Hepatocyte (in vitro differentiated cells): ENCODE data around the gene ADORA2A. TPM values are rescaled to one million over a fixed set of nuclear protein-coding genes. Genes with fewer than 3 reads are reported as not detected.

Experiments used
- DNase-seq: peaks from one replicate; pipeline ENCODE4 v3.0.0-alpha.2; 2016; ENCODE audit warnings: low spot score
- H2AFZ ChIP-seq: fragments of 200-600 bp; sonication (generic); 2 replicates; pipeline ENCODE4 v1.6.0; 2016; ENCODE audit warnings: antibody characterized with exemption, mild to moderate bottlenecking
- H3K27ac ChIP-seq: fragments of 200-600 bp; sonication (generic); 2 replicates; pipeline ENCODE4 v1.5.1; 2016; ENCODE audit warnings: mild to moderate bottlenecking
- H3K27me3 ChIP-seq: fragments of 200-600 bp; sonication (generic); 2 replicates; pipeline ENCODE4 v1.6.1; 2016
- H3K36me3 ChIP-seq: fragments of 200-600 bp; sonication (generic); replicated peaks from 2 replicates; pipeline ENCODE4 v1.5.1; 2016; ENCODE audit warnings: low read depth; ENCODE audit not compliant: insufficient read depth
- H3K4me1 ChIP-seq: fragments of 200-600 bp; sonication (generic); 2 replicates; pipeline ENCODE4 v1.5.1; 2016; ENCODE audit warnings: mild to moderate bottlenecking, moderate library complexity; ENCODE audit not compliant: insufficient read depth
- H3K4me2 ChIP-seq: fragments of 200-600 bp; sonication (generic); 2 replicates; pipeline ENCODE4 v1.6.0; 2016
- H3K4me3 ChIP-seq: fragments of 200-600 bp; sonication (generic); 2 replicates; pipeline ENCODE4 v1.5.1; 2016; ENCODE audit warnings: mild to moderate bottlenecking
- H3K79me2 ChIP-seq: fragments of 200-600 bp; sonication (generic); 2 replicates; pipeline ENCODE4 v1.6.0; 2017; ENCODE audit warnings: mild to moderate bottlenecking
- H3K9me2 ChIP-seq: fragments of 200-600 bp; sonication (generic); replicated peaks from 2 replicates; pipeline ENCODE4 v1.6.0; 2017; ENCODE audit warnings: mild to moderate bottlenecking; ENCODE audit not compliant: insufficient read depth
- H3K9me3 ChIP-seq: fragments of 200-600 bp; sonication (generic); 2 replicates; pipeline ENCODE4 v1.5.1; 2016; ENCODE audit warnings: low read depth, mild to moderate bottlenecking
- H4K20me1 ChIP-seq: fragments of 200-600 bp; sonication (generic); 2 replicates; pipeline ENCODE4 v1.6.0; 2016; ENCODE audit warnings: mild to moderate bottlenecking; ENCODE audit not compliant: insufficient read depth, poor library complexity, severe bottlenecking
- EZH2 ChIP-seq: fragments of 200-600 bp; sonication (generic); IDR thresholded peaks from 2 replicates; pipeline ENCODE4 v1.6.1; 2016; ENCODE audit warnings: antibody characterized with exemption, mild to moderate bottlenecking, borderline replicate concordance
- EZH2phosphoT487 ChIP-seq: fragments of 200-600 bp; sonication (generic); IDR thresholded peaks from one replicate; pipeline ENCODE4 v1.6.1; 2018; ENCODE audit warnings: antibody characterized with exemption, mild to moderate bottlenecking, low read depth, moderate library complexity; ENCODE audit not compliant: unreplicated experiment, severe bottlenecking
- WGBS: methylation state at CpG from one replicate; pipeline ENCODE4 v1.1.6; 2016; ENCODE audit warnings: low lambda C conversion rate; ENCODE audit errors: missing lambda C conversion rate; 5-methylcytosine and 5-hydroxymethylcytosine counted together
- polyA plus RNA-seq: library from polyadenylated mRNA; unstranded; fragments of >200 nt; fragmentation: Nextera tagmentation; extraction: Ambion mirVana; gene quantifications from 2 replicates; pipeline ENCODE4 v1.2.1, GENCODE V29; 2016
- total RNA-seq: library from RNA; depleted of rRNA; stranded (reverse); fragments of >200 nt; gene quantifications from 2 replicates; pipeline ENCODE4 v1.2.3, GENCODE V29; 2014
- TF ChIP-seq, protein P1 (sequence below): fragments of 200-600 bp; sonication (generic); IDR thresholded peaks from 2 replicates; pipeline ENCODE4 v1.5.1; 2016; ENCODE audit warnings: antibody characterized with exemption, mild to moderate bottlenecking; ENCODE audit not compliant: poor library complexity

ADORA2A gene
- total and polyA plus RNA-seq, 2 experiments from 2014 or later: 1.2 to 3.3 TPM

DNA sequence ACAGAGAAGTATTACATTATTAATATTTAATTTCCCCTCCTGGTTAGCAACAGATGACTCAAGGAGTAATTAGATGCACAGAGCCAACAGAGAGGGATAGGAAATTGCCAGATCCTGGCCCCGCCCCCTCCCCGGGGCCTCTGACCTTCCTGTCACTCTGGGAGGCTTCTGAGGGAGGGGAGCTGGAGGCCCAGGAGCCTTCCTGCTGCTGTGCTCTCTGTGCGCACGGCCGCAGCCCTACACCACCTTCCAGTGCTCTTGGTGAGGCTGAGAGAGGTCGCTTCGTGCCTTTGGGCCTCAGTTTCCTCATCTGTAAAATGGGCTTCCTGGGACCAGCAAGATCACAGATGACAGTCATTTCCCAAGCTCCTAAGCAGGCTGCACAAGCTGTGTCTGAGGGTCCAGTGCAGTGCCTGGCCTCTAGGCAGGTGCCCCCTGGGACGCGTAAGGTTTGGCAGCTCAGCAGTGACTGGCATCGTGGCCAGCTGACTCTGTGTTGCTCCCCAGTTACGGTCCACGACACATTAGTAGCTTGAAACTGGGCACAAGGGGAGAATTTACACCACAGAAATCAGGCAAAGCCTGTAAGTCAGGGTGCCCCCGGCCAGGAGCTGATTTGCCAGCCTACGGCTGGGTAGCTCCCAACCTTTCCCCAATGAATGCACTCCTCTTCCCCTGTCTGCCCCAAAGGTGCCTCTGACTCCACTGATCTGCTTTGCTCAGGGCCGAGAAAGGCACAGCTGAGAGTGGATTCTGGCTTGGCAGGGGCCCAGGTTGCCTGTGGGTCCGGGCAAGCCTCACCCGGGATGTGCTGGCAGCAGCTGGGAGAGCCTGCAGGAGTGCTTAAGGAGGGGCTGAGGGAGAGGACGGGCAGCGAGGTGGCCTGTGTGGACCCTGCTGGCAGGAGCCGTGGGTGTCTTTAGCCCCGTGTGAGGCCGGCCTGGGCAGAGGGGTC lies 2.3 kb downstream of the ADORA2A start:
- DNase-seq: no peak
- Histone ChIP-seq H3K9me2 (no peaks in the 10 kb centered on the region), H4K20me1 (no peaks in the 10 kb centered on the region), H3K27ac (no peak overlapping the region), H3K27me3 (peaks cover 17% of the 10 kb centered on the region), H3K36me3 (no peaks in the 10 kb centered on the region), H3K4me2 (no peak overlapping the region), H3K4me1 (peaks cover 8% of the 10 kb centered on the region), H3K79me2 (no peaks in the 10 kb centered on the region), H3K4me3 (no peak overlapping the region), H3K9me3 (no peaks in the 10 kb centered on the region), H2AFZ (no peak overlapping the region)
- TF ChIP-seq, protein P1, sequence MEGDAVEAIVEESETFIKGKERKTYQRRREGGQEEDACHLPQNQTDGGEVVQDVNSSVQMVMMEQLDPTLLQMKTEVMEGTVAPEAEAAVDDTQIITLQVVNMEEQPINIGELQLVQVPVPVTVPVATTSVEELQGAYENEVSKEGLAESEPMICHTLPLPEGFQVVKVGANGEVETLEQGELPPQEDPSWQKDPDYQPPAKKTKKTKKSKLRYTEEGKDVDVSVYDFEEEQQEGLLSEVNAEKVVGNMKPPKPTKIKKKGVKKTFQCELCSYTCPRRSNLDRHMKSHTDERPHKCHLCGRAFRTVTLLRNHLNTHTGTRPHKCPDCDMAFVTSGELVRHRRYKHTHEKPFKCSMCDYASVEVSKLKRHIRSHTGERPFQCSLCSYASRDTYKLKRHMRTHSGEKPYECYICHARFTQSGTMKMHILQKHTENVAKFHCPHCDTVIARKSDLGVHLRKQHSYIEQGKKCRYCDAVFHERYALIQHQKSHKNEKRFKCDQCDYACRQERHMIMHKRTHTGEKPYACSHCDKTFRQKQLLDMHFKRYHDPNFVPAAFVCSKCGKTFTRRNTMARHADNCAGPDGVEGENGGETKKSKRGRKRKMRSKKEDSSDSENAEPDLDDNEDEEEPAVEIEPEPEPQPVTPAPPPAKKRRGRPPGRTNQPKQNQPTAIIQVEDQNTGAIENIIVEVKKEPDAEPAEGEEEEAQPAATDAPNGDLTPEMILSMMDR: no peak
- no peak for TF ChIP-seq EZH2phosphoT487
- TF ChIP-seq EZH2: no peak
- WGBS: 85% methylated on average over 22 of the region's 22 CpGs

DNA sequence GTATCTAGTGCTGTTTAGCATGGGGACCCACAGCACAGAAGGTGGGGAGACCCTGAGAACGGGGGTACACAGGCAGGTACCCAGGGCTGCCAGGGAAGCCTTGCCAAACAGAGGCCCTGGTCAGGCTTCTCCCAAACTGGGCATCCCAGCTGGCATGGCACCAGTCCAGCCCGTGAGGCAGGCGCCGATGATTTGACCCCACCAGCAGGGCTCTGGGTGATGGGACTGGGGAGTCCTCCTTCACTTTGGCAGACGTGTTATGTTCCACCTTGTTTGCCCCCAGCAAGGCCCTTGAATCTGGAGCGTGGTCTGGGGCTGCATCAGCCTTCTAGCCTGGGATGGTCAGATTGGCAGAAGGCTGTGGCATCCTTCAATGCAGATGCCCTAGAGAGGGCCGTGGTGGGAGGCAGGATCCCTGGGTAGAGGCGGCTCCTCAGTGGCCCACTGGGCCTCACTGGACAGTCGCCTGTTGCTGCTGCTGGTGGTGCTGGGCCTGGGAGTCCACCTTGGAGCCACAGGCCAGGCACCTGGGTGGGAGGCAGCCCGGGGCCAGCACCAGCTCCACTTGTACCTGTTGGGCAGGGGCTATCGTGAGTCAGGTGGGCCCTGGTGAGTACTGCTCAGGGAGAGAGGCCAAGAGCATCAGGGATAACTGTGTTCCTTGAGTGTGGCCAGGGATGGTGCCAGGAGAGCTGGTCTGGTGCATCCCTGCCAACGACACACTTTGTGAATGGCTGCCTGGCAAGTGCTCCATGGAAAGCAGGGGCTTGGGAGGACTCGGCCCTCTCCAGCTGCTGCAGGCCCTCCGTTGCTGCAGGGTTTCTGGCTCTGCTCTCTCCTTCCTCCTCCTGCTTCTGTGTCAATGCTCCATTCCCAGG lies 3.3 kb downstream of the ADORA2A start:
- peaks cover 8% of the 10 kb centered on the region for H3K27me3 ChIP-seq
- 97% methylated on average over 14 of the region's 14 CpGs for WGBS
- TF ChIP-seq, protein P1: no peak
- TF ChIP-seq EZH2: no peak
- TF ChIP-seq EZH2phosphoT487: no peak
- no peak for DNase-seq
- no peaks in the 10 kb centered on the region for H3K79me2 ChIP-seq
- no peaks in the 10 kb centered on the region for H3K9me3 ChIP-seq
- H3K27ac ChIP-seq: no peak overlapping the region
- H3K4me3 ChIP-seq: no peak overlapping the region
- no peaks in the 10 kb centered on the region for H4K20me1 ChIP-seq
- H2AFZ ChIP-seq: no peak overlapping the region
- no peak overlapping the region for H3K4me2 ChIP-seq
- no peaks in the 10 kb centered on the region for H3K9me2 ChIP-seq
- H3K4me1 ChIP-seq: peaks cover 8% of the 10 kb centered on the region
- no peaks in the 10 kb centered on the region for H3K36me3 ChIP-seq

DNA sequence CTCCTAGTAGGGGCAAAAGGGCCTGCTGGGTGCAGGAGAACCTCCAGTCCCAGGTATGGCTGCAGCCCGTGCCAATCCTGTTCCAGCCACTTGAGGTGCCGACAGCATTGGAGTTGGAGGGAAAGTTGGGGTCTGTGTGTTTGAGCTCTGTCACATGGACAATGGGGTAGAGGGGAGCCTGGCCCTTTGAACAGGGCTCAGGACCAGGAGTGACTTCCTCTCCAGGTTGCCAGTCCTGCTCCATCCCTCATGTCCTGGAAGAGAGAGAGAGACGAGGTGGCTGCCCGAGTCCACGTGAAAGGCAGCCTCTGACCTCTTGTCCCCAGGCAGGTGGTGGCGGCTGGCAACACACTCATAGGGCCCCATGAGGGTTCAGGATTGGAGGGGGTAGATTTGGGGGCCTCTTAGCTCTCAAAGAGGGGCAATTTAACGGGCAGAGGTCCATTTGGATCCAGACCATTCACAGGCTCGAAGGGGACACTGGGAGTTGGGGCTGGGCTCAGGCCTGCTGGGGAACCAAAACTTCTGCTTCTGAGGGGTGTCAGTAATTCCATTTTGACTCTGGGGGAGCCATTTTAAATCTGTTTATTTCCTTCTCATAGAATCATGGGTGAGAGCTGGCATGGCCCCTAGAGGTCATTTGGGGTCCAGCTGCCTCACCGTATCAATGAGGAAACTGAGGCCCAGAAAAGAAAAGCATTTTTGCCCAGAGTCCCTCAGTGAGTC lies 4.1 kb downstream of the ADORA2A start:
- Histone ChIP-seq H3K4me1 (peaks cover 8% of the 10 kb centered on the region), H3K9me3 (no peaks in the 10 kb centered on the region), H4K20me1 (no peaks in the 10 kb centered on the region), H3K9me2 (no peaks in the 10 kb centered on the region), H3K27ac (no peak overlapping the region), H3K36me3 (no peaks in the 10 kb centered on the region), H3K27me3 (peaks cover under 1% of the 10 kb centered on the region), H2AFZ (no peak overlapping the region), H3K4me3 (no peak overlapping the region), H3K4me2 (no peak overlapping the region), H3K79me2 (no peaks in the 10 kb centered on the region)
- DNase-seq: no peak
- 91% methylated on average over 9 of the region's 9 CpGs for WGBS
- TF ChIP-seq EZH2phosphoT487: no peak
- TF ChIP-seq, protein P1: no peak
- no peak for TF ChIP-seq EZH2
